ENCODE results near the gene MC1R. TPM values are rescaled to one million over a fixed set of nuclear protein-coding genes. Genes with fewer than 3 reads are reported as not detected.

Gene MC1R
- total RNA-seq, 6 experiments from 2014 or later = 2.1 to 3.2 (median 3.0) TPM

DNA sequence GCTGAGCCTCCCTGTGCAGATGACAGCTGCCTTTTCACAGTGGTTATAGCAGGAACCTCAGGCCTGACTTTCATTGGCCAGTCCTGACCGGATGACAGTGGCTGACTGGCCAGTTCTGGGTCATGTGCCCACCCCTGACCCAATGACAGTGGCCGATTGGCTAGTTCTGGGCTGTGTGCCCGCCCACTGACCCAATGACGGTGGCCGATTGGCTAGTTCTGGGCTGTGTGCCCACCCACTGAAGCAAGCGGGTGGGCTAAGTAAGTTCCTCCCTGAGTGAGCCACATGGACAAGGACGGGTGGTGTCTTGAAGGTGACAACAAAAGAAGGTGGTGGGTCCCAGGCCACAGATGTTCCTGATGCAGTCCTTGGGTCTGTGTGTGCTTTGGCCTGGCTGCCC is 39.4 kb downstream of the MC1R start:
- no peak for DNase-seq
- H3K4me1 Mint-ChIP-seq (ENCODE audit: low read depth) = no peaks in the 10 kb centered on the region
- H3K4me3 Mint-ChIP-seq = no peak overlapping the region
- H3K9me3 Mint-ChIP-seq = no peaks in the 10 kb centered on the region
- H3K27me3 Mint-ChIP-seq (ENCODE audit: insufficient read depth) = peaks cover 2% of the 10 kb centered on the region
- TF ChIP-seq CTCF (IDR thresholded peaks at IDR 0.05) = no peak
- H3K36me3 Mint-ChIP-seq (ENCODE audit: low read depth) = peaks cover 20% of the 10 kb centered on the region
- no peak overlapping the region for H3K27ac Mint-ChIP-seq

DNA sequence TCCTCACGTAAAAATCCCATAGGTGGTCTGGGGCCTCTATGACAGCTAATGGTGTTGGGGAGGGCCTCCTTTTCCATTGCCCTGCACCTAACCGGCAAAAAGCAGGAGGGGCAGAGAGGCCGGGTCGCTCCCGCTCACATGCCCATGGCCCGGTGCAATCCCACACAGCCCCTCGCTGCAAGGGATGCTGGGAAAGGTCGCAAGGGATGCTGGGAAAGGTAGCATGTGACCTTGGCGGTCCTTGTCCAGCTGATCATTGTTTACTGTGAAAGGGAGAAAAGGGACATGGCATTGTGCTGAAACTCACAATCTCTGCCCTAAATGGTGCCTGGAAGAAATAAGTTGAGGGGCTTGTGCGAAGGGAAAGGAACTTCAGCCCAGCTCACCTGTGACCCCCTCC is 39.9 kb downstream of the MC1R start:
- no peak for DNase-seq
- H3K4me3 Mint-ChIP-seq = no peak overlapping the region
- no peaks in the 10 kb centered on the region for H3K9me3 Mint-ChIP-seq
- H3K4me1 Mint-ChIP-seq (ENCODE audit: low read depth) = no peaks in the 10 kb centered on the region
- no peak for TF ChIP-seq CTCF (IDR thresholded peaks at IDR 0.05)
- peaks cover 2% of the 10 kb centered on the region for H3K27me3 Mint-ChIP-seq (ENCODE audit: insufficient read depth)
- H3K27ac Mint-ChIP-seq = no peak overlapping the region
- H3K36me3 Mint-ChIP-seq (ENCODE audit: low read depth) = peaks cover 20% of the 10 kb centered on the region

DNA sequence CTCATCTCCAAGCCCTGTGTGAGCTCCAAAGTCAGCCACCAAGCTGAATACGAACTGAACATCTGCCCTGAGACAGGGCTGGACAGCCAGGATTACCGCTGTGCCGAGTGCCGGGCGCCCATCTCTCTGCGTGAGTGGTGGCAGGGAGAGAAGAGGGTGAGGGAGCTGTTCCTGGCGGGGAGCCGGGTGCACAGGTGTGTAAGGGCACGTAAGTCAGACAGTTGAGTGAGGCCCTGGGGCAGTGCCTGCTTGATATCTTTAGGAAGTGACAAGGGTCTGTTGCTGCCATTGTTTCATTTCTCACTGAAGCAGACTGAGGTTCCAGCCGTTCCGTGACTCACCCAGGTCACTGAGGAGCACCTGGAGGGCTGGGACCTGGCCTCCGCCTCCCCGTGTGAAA is 42.3 kb downstream of the MC1R start:
- Mint-ChIP-seq H3K9me3 (no peaks in the 10 kb centered on the region), H3K4me1 (ENCODE audit: low read depth) (no peaks in the 10 kb centered on the region), H3K4me3 (no peak overlapping the region), H3K36me3 (ENCODE audit: low read depth) (peaks cover 20% of the 10 kb centered on the region), H3K27ac (no peak overlapping the region), H3K27me3 (ENCODE audit: insufficient read depth) (no peaks in the 10 kb centered on the region; the same call in 1 of the 2 replicates)
- DNase-seq = no peak
- no peak for TF ChIP-seq CTCF (IDR thresholded peaks at IDR 0.05)

DNA sequence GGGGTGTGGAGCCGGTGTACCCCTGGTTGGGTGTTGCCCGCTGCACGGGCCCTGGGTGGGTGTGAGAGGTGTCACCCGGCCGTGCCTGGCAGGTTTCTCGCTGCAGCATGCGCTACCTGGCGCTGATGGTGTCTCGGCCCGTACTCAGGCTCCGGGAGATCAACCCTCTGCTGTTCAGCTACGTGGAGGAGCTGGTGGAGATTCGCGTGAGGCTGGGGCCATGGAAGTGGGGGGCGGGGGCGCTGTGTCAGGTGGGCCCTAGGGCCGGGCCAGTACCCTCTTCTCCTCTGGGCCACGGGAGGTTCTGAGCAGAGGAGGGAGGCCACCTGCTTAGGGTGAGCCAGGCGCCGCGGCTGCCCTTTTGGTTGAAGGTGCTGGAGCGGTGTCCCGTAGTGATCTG is 43.3 kb downstream of the MC1R start:
- H3K27me3 Mint-ChIP-seq (ENCODE audit: insufficient read depth) = no peaks in the 10 kb centered on the region; the same call in 1 of the 2 replicates
- peaks cover 19% of the 10 kb centered on the region for H3K36me3 Mint-ChIP-seq (ENCODE audit: low read depth)
- H3K4me3 Mint-ChIP-seq = no peak overlapping the region
- DNase-seq = no peak
- TF ChIP-seq CTCF (IDR thresholded peaks at IDR 0.05) = no peak
- H3K27ac Mint-ChIP-seq = no peak overlapping the region
- H3K4me1 Mint-ChIP-seq (ENCODE audit: low read depth) = no peaks in the 10 kb centered on the region
- no peaks in the 10 kb centered on the region for H3K9me3 Mint-ChIP-seq

- Mint-ChIP-seq H3K9me3 (no peaks in the 10 kb centered on the region), H3K36me3 (ENCODE audit: low read depth) (peaks cover 16% of the 10 kb centered on the region), H3K4me3 (no peak overlapping the region), H3K27me3 (ENCODE audit: insufficient read depth) (no peaks in the 10 kb centered on the region; the same call in 1 of the 2 replicates), H3K4me1 (ENCODE audit: low read depth) (no peaks in the 10 kb centered on the region), H3K27ac (no peak overlapping the region)
- no peak for DNase-seq
- TF ChIP-seq CTCF (IDR thresholded peaks at IDR 0.05) = no peak
These were observed 44.3 kb downstream of the MC1R start for GRCh38 chr16:89962754-89963498.

All from HFFc6 (cell line).